HPDE6-E6E7 (cell line): ENCODE measurements around the gene ZSCAN12.
"Not testable (repeated sequence)": the region's sequence is repeated elsewhere in the genome, so short reads cannot be mapped to it uniquely, and the experiment has no call there.

Experiments
- DNase-seq: peaks from one replicate; pipeline ENCODE4 v3.0.0; 2011; ENCODE audit warnings: missing footprints; ENCODE audit errors: extremely low spot score

The ZSCAN12 gene

GRCh38 chr6:28393912-28394662 is 5.5 kb downstream of the ZSCAN12 start:
- DNase-seq, result no peak

- DNase-seq, result no peak
Observed at GRCh38 chr6:28390688-28391087, 8.9 kb downstream of the ZSCAN12 start.

GRCh38 chr6:28384143-28384533 is 15.4 kb downstream of the ZSCAN12 start:
- DNase-seq, result no peak

GRCh38 chr6:28383235-28384142 is 16.1 kb downstream of the ZSCAN12 start:
- DNase-seq, result peak; percentile 86

- no peak for DNase-seq
Observed at GRCh38 chr6:28380381-28380780, 19.2 kb downstream of the ZSCAN12 start.

- no peak for DNase-seq
Observed at GRCh38 chr6:28378644-28379043, 20.9 kb downstream of the ZSCAN12 start.

DNA sequence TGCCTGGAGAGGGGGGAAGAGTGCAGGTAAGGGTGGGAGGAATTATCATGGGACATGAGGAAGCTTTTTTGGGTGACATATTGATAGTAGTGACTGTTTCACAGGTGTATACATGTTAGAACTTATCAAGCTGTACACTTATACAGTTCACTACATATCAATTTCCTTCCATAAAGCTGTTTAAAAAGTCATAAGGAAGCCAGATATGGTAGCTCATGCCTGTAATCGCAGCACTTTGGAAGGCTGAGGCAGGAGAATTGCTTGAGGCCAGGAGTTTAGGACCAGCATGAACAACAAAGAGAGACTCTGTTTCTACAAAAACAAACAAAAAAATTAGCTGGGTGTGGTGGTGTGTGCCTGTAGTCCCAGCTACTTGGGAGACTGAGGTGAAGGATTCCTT is 21.7 kb downstream of the ZSCAN12 start:
- no peak for DNase-seq

DNA sequence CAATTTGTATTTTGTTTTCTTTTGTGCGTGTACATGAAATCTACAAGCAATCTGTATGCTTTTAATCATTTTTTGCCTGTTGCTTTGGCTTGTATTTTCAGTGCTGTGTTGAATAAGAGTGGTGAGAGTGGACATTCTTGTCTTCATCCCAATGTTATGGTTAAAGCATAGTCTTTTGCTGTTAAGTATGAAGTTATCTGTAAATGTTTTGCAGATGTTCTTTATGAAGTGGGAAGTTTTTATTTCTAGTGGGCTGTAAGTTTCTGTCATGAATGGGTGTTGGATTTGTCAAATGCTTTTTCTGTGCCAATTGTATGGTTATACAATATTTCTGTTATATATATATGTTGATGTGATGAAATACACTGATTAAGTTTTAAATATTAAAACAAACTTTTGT is 25.6 kb downstream of the ZSCAN12 start:
- DNase-seq, result no peak

DNA sequence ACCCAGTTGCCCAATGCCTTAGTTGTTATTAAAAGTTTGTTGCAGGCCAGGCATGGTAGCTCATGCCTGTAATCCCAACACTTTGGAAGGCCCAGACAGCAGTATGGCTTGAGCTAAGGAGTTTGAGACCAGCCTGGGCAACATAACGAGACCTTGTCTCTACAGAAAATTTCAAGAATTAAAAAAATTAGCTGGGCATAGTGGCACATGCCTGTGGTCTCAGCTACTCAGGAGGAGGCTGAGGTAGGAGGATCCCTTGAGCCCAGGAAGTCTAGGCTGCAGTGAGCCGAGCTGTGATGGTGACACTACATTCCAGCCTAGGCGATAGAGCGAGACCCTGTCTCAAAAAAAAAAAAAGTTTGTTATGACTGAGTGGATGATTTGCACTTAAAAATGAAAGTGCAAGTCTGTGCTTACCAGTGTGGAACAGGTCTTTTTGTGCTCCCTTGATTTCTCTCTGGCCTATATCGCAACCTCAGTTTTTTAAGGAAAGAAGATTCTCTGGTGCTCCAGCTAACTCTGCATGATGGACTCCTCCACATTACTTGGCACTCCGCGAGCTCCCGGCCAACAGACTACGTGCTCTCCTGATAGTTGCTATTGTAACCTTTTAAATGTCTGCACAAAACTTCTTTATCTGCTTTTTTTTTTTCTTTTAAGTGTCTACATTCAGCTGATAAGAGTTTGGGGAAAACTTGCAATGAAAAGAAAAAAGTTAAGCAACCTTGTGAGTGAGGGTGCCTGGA is 27.7 kb downstream of the ZSCAN12 start:
- no peak for DNase-seq

- DNase-seq, result no peak
Observed at GRCh38 chr6:28371280-28371679, 28.3 kb downstream of the ZSCAN12 start.

DNA sequence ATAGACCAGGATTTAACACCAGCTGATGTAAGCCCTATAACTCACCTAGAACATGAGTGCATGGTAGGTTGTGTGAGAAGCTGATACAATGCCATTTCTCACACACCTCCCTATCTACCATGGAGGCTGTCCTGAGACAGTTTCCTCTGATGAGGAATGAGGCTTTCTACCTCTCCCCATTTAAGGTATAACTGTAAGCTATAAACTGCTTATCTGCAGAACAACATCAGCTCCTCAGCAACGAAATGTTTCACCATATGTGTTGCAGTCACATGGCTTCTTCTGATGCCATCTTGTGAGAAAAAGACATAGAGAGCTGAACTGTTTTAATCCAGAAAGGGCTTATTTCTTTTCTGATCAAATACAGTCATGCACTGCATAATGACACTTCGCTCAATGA is 29.1 kb downstream of the ZSCAN12 start:
- no peak for DNase-seq

- no peak for DNase-seq
Observed at GRCh38 chr6:28369463-28369862, 30.1 kb downstream of the ZSCAN12 start.

GRCh38 chr6:28368522-28368921 is 31.0 kb downstream of the ZSCAN12 start:
- no peak for DNase-seq

DNA sequence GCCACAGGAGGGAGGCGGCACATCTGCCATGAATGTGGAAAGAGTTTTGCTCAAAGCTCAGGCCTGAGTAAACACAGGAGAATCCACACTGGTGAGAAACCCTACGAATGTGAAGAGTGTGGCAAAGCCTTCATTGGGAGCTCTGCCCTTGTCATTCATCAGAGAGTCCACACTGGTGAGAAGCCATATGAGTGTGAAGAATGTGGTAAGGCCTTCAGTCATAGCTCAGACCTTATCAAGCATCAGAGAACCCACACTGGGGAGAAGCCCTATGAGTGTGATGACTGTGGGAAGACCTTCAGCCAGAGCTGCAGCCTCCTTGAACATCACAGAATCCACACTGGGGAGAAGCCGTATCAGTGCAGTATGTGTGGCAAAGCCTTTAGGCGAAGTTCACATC is 34.0 kb downstream of the ZSCAN12 start:
- DNase-seq, result not testable (repeated sequence)

GRCh38 chr6:28360961-28361360 is 38.6 kb downstream of the ZSCAN12 start:
- no peak for DNase-seq

DNA sequence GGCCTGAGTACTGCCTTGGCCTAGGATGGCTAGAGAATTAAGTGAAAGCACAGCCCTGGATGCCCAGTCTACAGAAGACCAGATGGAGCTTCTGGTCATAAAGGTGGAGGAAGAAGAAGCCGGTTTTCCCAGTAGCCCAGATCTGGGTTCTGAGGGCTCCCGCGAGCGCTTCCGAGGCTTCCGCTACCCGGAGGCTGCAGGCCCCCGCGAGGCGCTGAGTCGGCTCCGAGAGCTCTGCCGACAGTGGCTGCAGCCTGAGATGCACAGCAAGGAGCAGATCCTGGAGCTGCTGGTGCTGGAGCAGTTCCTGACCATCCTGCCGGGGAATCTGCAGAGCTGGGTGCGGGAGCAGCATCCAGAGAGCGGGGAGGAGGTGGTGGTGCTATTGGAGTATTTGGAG is 40.0 kb downstream of the ZSCAN12 start:
- not testable (repeated sequence) for DNase-seq

- no peak for DNase-seq
Observed at GRCh38 chr6:28357036-28357435, 42.5 kb downstream of the ZSCAN12 start.

- DNase-seq, result no peak
Observed at GRCh38 chr6:28356666-28357020, 42.9 kb downstream of the ZSCAN12 start.

DNA sequence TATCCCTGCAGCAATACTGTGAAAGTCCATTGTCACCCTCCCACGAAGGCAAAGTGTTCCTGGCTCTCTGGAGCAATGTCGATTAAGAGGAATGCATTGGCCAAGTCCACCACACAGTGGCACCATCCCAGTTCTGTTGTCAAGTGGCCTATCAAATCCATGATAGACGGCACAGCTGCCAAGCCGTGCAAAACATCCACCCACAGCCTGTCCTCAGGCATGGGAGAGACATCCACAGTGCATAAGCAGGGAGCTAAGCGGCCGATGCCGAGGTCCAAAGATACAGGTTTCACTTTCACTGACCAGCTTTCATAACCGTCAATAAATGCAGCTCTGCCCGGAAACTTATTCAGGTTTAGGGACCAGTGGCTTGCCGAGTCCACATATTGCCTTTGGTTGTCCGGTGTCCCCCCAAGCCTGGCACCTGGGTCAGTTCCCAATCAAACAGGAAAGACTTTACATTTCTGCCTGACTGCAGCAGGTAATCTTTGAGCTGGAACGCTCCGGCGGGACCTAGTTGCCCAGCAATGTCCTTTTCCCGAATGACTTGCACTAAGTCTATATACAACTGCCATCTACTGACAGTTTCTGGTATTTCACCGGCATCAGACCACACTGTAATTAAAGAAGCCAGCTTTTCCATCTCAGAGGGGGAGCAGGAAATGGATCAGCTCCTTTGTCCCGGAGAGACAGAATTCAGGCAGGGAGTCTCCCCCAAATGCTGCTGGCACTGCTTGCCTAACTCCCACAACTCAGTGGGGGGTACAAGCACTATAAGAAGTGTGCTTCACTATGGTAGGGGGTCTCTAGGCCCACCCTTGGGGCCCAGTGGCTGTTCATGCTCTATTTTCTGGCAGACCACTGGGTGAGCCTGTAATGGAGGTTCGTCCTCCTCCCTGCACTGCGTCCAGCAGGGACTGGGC is 43.5 kb downstream of the ZSCAN12 start:
- DNase-seq, result peak; percentile 49

DNA sequence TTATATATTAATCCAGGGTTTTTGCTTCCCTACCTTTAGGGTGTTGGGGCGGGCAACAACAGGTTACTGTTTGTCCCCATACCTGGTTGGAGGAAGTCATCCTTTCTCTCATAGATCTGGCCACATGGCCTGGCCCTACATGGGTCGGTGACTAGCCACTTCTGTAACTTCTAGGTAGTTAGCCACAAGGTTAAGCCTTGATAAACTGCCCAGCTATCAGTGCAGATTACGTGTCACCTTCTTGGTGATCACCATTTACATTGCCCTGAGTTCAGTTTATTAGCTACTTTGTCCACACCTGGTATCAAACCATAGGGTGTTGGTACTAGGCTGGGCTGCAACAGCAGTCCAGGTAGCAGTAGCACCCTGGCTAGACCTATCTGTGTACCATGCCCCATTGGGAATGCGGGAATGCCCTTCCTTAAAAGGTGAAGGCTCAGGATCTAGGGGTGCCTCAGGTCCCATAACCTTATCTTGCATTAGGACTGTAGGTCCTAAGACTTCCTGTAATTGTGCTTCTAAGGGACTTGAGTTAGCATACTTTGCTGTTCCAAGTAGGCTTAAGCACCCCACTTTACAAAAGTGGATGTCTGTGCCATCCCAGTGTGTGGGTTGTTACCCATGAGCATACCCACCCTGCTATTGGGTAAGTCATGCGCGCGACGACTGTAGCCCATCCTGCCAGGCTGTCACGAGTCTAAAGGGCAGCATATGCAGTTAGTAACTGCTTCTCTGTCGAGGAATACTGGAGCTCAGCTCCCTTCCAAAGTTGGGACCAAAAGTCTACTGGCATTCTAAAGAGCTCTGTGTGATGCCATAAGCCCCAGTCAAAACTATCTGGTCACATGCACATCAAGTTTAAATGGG is 44.6 kb downstream of the ZSCAN12 start:
- no peak for DNase-seq
